AG10803 (cell line): ENCODE data around the gene METRN.

ENCODE experiments used
- DNase-seq: peaks from one replicate; pipeline ENCODE4 v3.0.0; 2010; ENCODE audit warnings: low read depth
- H3K4me3 ChIP-seq: 2 replicates; pipeline ENCODE4 v1.5.1; 2011; ENCODE audit warnings: mild to moderate bottlenecking, low read length, control low read depth
- CTCF ChIP-seq: conservative IDR thresholded peaks from 2 replicates; pipeline ENCODE4 v1.5.1; 2011; ENCODE audit warnings: mild to moderate bottlenecking, low read length, control low read depth, inconsistent platforms

Gene METRN

GRCh38 chr16:682493-683395 is 32.2 kb upstream of the METRN start:
- peak overlapping the region; percentile 62 for H3K4me3 ChIP-seq
- DNase-seq, result no peak
- no peak for TF ChIP-seq CTCF

GRCh38 chr16:683396-684070 is 31.4 kb upstream of the METRN start:
- no peak for DNase-seq
- no peak for TF ChIP-seq CTCF
- peak overlapping the region; percentile 62 for H3K4me3 ChIP-seq

GRCh38 chr16:684071-684794 is 30.7 kb upstream of the METRN start, which contains the start of gene JMJD8:
Gene JMJD8 (minus strand): TSS chr16:684334. CDS start chr16:684319, 15 bp downstream.
- H3K4me3 ChIP-seq, result peak within 1 kb of the TSS; percentile 62
- no peak for TF ChIP-seq CTCF

GRCh38 chr16:684961-685696 is 29.8 kb upstream of the METRN start:
- no peak for DNase-seq
- TF ChIP-seq CTCF, result no peak
- no peak overlapping the region; the same call in 1 of the 2 replicates for H3K4me3 ChIP-seq

More at GRCh38 chr16:684071-684794, 30.7 kb upstream of the METRN start, which contains the start of gene JMJD8:
- peak; percentile 94 for DNase-seq

GRCh38 chr16:685967-686366 is 29.0 kb upstream of the METRN start:
- TF ChIP-seq CTCF, result peak; percentile 46
- no peak overlapping the region for H3K4me3 ChIP-seq
- DNase-seq, result peak; percentile 40

- no peak for TF ChIP-seq CTCF
- no peak for DNase-seq
- H3K4me3 ChIP-seq, result no peak overlapping the region
Measured at GRCh38 chr16:686459-687260, 28.3 kb upstream of the METRN start.
